NCI-H2107 treated with DMSO at 0.1 percent for 48 hours (cell line): ENCODE measurements around the gene GDPD5.

Experiments used
- DNase-seq: peaks from one replicate; lab custom pipeline; 2025; ENCODE audit not compliant: unreplicated experiment; lab: John Stamatoyannopoulos, UW

GDPD5 gene

GRCh38 chr11:75536786-75537641 lies 11.3 kb upstream of the GDPD5 start:
- DNase-seq = no peak

GRCh38 chr11:75535071-75535470 lies 9.3 kb upstream of the GDPD5 start:
- no peak for DNase-seq

- no peak for DNase-seq
Measured at GRCh38 chr11:75534259-75535069, 8.7 kb upstream of the GDPD5 start.

- no peak for DNase-seq
Measured at GRCh38 chr11:75533896-75534258, 8.1 kb upstream of the GDPD5 start.

- DNase-seq = peak; percentile 47
Measured at GRCh38 chr11:75532200-75533048, 6.7 kb upstream of the GDPD5 start.

- no peak for DNase-seq
Measured at GRCh38 chr11:75531325-75531724, 5.6 kb upstream of the GDPD5 start.

GRCh38 chr11:75530577-75530976 lies 4.8 kb upstream of the GDPD5 start:
- no peak for DNase-seq

- no peak for DNase-seq
Measured at GRCh38 chr11:75527938-75528735, 2.4 kb upstream of the GDPD5 start.

GRCh38 chr11:75527130-75527529 lies 1.4 kb upstream of the GDPD5 start:
- no peak for DNase-seq

- no peak for DNase-seq
Measured at GRCh38 chr11:75526192-75526541, 426 bp upstream of the GDPD5 start.

- no peak for DNase-seq
Measured at GRCh38 chr11:75524665-75525432, 892 bp downstream of the GDPD5 start.

GRCh38 chr11:75523811-75524664 lies 1.7 kb downstream of the GDPD5 start:
- DNase-seq = no peak

- no peak for DNase-seq
Measured at GRCh38 chr11:75523189-75523588, 2.6 kb downstream of the GDPD5 start.

GRCh38 chr11:75522286-75523044 lies 3.3 kb downstream of the GDPD5 start:
- no peak for DNase-seq

GRCh38 chr11:75520688-75521087 lies 5.1 kb downstream of the GDPD5 start:
- no peak for DNase-seq

- DNase-seq = no peak
Measured at GRCh38 chr11:75518771-75519653, 6.7 kb downstream of the GDPD5 start.

GRCh38 chr11:75518204-75518549 lies 7.6 kb downstream of the GDPD5 start:
- no peak for DNase-seq
